Measurements from ENCODE around the gene SLC10A1. TPM values are rescaled to one million over a fixed set of nuclear protein-coding genes. Genes with fewer than 3 reads are reported as not detected.

SLC10A1 gene
- total RNA-seq, 4 donors from 2014 or later: not detected

- Histone ChIP-seq H3K9me3 (no peaks in the 10 kb centered on the region), H3K4me3 (replicated peaks in 1 of 3) (no peak overlapping the region), H3K27ac (no peak overlapping the region), H3K36me3 (no peaks in the 10 kb centered on the region), H3K4me1 (no peaks in the 10 kb centered on the region), H3K27me3 (no peaks in the 10 kb centered on the region)
- intact Hi-C loops (cut with DNase I): no loop called here
- DNase-seq: no peak
- 74 to 94% methylated on average over 3 of the region's 3 CpGs for WGBS, 2 donors
- TF ChIP-seq POLR2A (IDR thresholded peaks at IDR 0.05): no peak
- TF ChIP-seq, protein P1, sequence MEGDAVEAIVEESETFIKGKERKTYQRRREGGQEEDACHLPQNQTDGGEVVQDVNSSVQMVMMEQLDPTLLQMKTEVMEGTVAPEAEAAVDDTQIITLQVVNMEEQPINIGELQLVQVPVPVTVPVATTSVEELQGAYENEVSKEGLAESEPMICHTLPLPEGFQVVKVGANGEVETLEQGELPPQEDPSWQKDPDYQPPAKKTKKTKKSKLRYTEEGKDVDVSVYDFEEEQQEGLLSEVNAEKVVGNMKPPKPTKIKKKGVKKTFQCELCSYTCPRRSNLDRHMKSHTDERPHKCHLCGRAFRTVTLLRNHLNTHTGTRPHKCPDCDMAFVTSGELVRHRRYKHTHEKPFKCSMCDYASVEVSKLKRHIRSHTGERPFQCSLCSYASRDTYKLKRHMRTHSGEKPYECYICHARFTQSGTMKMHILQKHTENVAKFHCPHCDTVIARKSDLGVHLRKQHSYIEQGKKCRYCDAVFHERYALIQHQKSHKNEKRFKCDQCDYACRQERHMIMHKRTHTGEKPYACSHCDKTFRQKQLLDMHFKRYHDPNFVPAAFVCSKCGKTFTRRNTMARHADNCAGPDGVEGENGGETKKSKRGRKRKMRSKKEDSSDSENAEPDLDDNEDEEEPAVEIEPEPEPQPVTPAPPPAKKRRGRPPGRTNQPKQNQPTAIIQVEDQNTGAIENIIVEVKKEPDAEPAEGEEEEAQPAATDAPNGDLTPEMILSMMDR (IDR thresholded peaks at IDR 0.05): no peak
These were observed 40.7 kb downstream of the SLC10A1 start for GRCh38 chr14:69756298-69756697.

GRCh38 chr14:69755784-69756183 is 41.3 kb downstream of the SLC10A1 start:
- TF ChIP-seq, protein P1 (IDR thresholded peaks at IDR 0.05): no peak
- no peak for TF ChIP-seq POLR2A (IDR thresholded peaks at IDR 0.05)
- no peak overlapping the region for H3K27ac ChIP-seq
- no peaks in the 10 kb centered on the region for H3K36me3 ChIP-seq
- H3K27me3 ChIP-seq: no peaks in the 10 kb centered on the region
- no peaks in the 10 kb centered on the region for H3K4me1 ChIP-seq
- intact Hi-C loops (cut with DNase I): no loop called here
- DNase-seq: no peak
- 83 to 88% methylated on average over 2 of the region's 2 CpGs for WGBS, 2 donors
- H3K4me3 ChIP-seq (replicated peaks in 1 of 3): no peak overlapping the region
- H3K9me3 ChIP-seq: no peaks in the 10 kb centered on the region

- Histone ChIP-seq H3K4me1 (no peaks in the 10 kb centered on the region), H3K27ac (no peak overlapping the region), H3K4me3 (replicated peaks in 1 of 3) (no peak overlapping the region), H3K9me3 (no peaks in the 10 kb centered on the region), H3K36me3 (no peaks in the 10 kb centered on the region), H3K27me3 (no peaks in the 10 kb centered on the region)
- TF ChIP-seq POLR2A (IDR thresholded peaks at IDR 0.05): no peak
- TF ChIP-seq, protein P1 (IDR thresholded peaks at IDR 0.05): no peak
- DNase-seq: no peak
- intact Hi-C loops (cut with DNase I): no loop called here
These were observed 41.7 kb downstream of the SLC10A1 start for GRCh38 chr14:69755296-69755695.

DNA sequence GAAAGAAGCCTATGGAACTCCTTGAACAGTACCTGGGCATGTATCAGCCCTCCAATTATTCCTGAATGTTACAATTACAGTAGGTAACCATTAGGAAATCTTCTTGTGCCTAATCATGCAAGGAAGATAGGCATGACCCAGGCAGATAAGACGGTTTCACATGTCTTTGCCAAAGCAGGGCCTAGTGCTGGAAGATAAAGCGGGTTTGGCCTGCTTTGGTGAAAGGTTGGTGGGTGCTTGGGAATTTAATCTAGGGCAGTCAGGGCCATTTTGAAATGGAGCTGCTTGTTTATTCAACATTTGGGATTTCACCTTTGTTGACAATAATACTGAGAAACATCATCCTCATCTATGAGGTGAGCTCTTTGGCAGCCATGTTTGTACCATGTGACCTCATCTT is 42.6 kb downstream of the SLC10A1 start:
- no peaks in the 10 kb centered on the region for H3K27me3 ChIP-seq
- no peak overlapping the region for H3K4me3 ChIP-seq (replicated peaks in 1 of 3)
- no peaks in the 10 kb centered on the region for H3K36me3 ChIP-seq
- TF ChIP-seq, protein P1 (IDR thresholded peaks at IDR 0.05): no peak
- TF ChIP-seq POLR2A (IDR thresholded peaks at IDR 0.05): no peak
- WGBS, 2 donors: 91 to 96% methylated on average over 2 of the region's 2 CpGs
- intact Hi-C loops (cut with DNase I): no loop called here
- no peak overlapping the region for H3K27ac ChIP-seq
- H3K4me1 ChIP-seq: no peaks in the 10 kb centered on the region
- H3K9me3 ChIP-seq: no peaks in the 10 kb centered on the region
- no peak for DNase-seq

- Histone ChIP-seq H3K27ac (no peak overlapping the region), H3K4me3 (replicated peaks in 1 of 3) (no peak overlapping the region), H3K36me3 (no peaks in the 10 kb centered on the region), H3K27me3 (no peaks in the 10 kb centered on the region), H3K9me3 (no peaks in the 10 kb centered on the region), H3K4me1 (no peaks in the 10 kb centered on the region)
- TF ChIP-seq, protein P1 (IDR thresholded peaks at IDR 0.05): no peak
- no peak for TF ChIP-seq POLR2A (IDR thresholded peaks at IDR 0.05)
- DNase-seq: no peak
- 89 to 93% methylated on average over 1 of the region's 1 CpG for WGBS, 2 donors
- intact Hi-C loops (cut with DNase I): no loop called here
These were observed 43.2 kb downstream of the SLC10A1 start for GRCh38 chr14:69753860-69754259.

All from thyroid gland (tissue), 4 donors.